ENCODE results near the gene CDK6. TPM values are rescaled to one million over a fixed set of nuclear protein-coding genes. Genes with fewer than 3 reads are reported as not detected.

The CDK6 gene
- total RNA-seq, 1 experiment from 2014 or later, result 38.7 TPM

DNA sequence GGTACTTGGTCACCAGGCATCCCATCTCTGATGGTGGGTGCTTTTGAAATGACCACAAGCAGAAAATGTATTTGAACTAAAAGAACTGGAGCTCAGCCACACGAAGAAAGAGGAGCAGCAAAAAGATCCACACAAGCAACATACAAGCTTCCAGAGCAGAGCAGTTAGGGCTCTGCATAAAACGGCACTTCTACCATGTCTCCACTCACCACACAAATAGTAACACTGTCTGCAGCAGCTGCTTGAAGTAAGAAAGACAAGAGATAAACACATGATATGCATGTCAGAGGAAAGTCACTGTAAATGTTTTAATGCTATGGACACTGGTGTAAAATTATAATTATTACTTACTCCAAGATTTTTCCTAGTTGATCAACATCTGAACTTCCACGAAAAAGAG lies 213.7 kb downstream of the CDK6 start:
- no peak overlapping the region for H3K4me2 ChIP-seq (ENCODE audit: low read length)
- H3K27me3 ChIP-seq (ENCODE audit: low read length), result no peaks in the 10 kb centered on the region
- DNase-seq (no peak), ATAC-seq (no peak)
- no peak overlapping the region for H2AFZ ChIP-seq (ENCODE audit: low read length)
- no peak overlapping the region for H3K4me3 ChIP-seq (ENCODE audit: low read length)
- H3K4me1 ChIP-seq (ENCODE audit: insufficient read depth, low read length), result peaks cover 25% of the 10 kb centered on the region
- intact Hi-C loops (cut with micrococcal nuclease), result no loop called here
- H3K9me3 ChIP-seq (ENCODE audit: low read length), result no peaks in the 10 kb centered on the region
- no peak overlapping the region for H3K9ac ChIP-seq (ENCODE audit: low read length)
- H4K20me1 ChIP-seq (ENCODE audit: low read length), result no peaks in the 10 kb centered on the region
- BruUV-seq (replicated peaks), result no TSS peak
- ChIA-PET CTCF (no interaction called here), POLR2A (ENCODE audit: unreplicated experiment) (no interaction called here)
- no peaks in the 10 kb centered on the region for H3K79me2 ChIP-seq (ENCODE audit: low read length)
- no peaks in the 10 kb centered on the region for H3K9me2 ChIP-seq (replicated peaks; ENCODE audit: low read length)
- no peak for TF ChIP-seq EZH2 (IDR thresholded peaks at IDR 0.05; ENCODE audit: low read length, unreplicated experiment)
- TF ChIP-seq EZH2phosphoT487 (IDR thresholded peaks at IDR 0.05; ENCODE audit: borderline replicate concordance, low read length), result no peak
- TF ChIP-seq, protein P1, sequence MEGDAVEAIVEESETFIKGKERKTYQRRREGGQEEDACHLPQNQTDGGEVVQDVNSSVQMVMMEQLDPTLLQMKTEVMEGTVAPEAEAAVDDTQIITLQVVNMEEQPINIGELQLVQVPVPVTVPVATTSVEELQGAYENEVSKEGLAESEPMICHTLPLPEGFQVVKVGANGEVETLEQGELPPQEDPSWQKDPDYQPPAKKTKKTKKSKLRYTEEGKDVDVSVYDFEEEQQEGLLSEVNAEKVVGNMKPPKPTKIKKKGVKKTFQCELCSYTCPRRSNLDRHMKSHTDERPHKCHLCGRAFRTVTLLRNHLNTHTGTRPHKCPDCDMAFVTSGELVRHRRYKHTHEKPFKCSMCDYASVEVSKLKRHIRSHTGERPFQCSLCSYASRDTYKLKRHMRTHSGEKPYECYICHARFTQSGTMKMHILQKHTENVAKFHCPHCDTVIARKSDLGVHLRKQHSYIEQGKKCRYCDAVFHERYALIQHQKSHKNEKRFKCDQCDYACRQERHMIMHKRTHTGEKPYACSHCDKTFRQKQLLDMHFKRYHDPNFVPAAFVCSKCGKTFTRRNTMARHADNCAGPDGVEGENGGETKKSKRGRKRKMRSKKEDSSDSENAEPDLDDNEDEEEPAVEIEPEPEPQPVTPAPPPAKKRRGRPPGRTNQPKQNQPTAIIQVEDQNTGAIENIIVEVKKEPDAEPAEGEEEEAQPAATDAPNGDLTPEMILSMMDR (conservative IDR thresholded peaks at IDR 0.05; ENCODE audit: low read depth, low read length), result no peak
- H3K27ac ChIP-seq (ENCODE audit: low read length), result no peak overlapping the region
- H3K36me3 ChIP-seq (ENCODE audit: low read depth, low read length), result no peaks in the 10 kb centered on the region
- no peaks in the 10 kb centered on the region for H3F3A ChIP-seq (ENCODE audit: low read length, unreplicated experiment)

DNA sequence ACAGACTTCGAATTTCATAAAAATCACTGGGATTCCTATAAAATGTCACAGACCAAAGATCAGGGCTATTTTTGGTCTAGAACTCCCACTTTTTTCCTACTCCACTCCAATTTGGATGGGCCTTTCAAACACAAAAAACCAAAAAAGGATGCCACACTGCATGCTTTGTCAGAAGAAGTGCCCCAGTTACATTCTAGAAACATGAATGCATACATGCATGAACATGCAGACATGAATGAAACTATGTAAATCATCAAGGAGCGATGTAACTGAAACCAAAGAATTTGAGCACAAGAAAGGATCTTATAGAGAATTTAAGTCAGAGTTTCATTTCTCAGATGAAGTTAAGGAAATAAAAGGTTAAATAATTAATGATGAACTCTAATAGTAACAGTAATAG lies 214.3 kb downstream of the CDK6 start:
- H3K4me3 ChIP-seq (ENCODE audit: low read length), result no peak overlapping the region
- H3K36me3 ChIP-seq (ENCODE audit: low read depth, low read length), result no peaks in the 10 kb centered on the region
- no peak overlapping the region for H2AFZ ChIP-seq (ENCODE audit: low read length)
- no peak overlapping the region for H3K9ac ChIP-seq (ENCODE audit: low read length)
- no peak for DNase-seq
- H3K9me3 ChIP-seq (ENCODE audit: low read length), result no peaks in the 10 kb centered on the region
- H3K4me1 ChIP-seq (ENCODE audit: insufficient read depth, low read length), result peaks cover 25% of the 10 kb centered on the region
- no peak overlapping the region for H3K4me2 ChIP-seq (ENCODE audit: low read length)
- H3F3A ChIP-seq (ENCODE audit: low read length, unreplicated experiment), result no peaks in the 10 kb centered on the region
- ATAC-seq, result no peak
- CTCF ChIA-PET, result interaction anchor here (1.5 kb wide), 2 partner anchors 12 to 211 kb away, joined by 3 to 10 read pairs; no protein-coding TSS in a partner anchor
- BruUV-seq (replicated peaks), result no TSS peak
- H3K79me2 ChIP-seq (ENCODE audit: low read length), result no peaks in the 10 kb centered on the region
- no peaks in the 10 kb centered on the region for H4K20me1 ChIP-seq (ENCODE audit: low read length)
- H3K27me3 ChIP-seq (ENCODE audit: low read length), result no peaks in the 10 kb centered on the region
- intact Hi-C loops (cut with micrococcal nuclease), result no loop called here
- H3K9me2 ChIP-seq (replicated peaks; ENCODE audit: low read length), result no peaks in the 10 kb centered on the region
- H3K27ac ChIP-seq (ENCODE audit: low read length), result no peak overlapping the region
- POLR2A ChIA-PET (ENCODE audit: unreplicated experiment), result no interaction called here
- TF ChIP-seq EZH2phosphoT487 (IDR thresholded peaks at IDR 0.05; ENCODE audit: borderline replicate concordance, low read length) (no peak), EZH2 (IDR thresholded peaks at IDR 0.05; ENCODE audit: low read length, unreplicated experiment) (no peak)
- TF ChIP-seq, protein P1 (conservative IDR thresholded peaks at IDR 0.05; ENCODE audit: low read depth, low read length), result no peak

DNA sequence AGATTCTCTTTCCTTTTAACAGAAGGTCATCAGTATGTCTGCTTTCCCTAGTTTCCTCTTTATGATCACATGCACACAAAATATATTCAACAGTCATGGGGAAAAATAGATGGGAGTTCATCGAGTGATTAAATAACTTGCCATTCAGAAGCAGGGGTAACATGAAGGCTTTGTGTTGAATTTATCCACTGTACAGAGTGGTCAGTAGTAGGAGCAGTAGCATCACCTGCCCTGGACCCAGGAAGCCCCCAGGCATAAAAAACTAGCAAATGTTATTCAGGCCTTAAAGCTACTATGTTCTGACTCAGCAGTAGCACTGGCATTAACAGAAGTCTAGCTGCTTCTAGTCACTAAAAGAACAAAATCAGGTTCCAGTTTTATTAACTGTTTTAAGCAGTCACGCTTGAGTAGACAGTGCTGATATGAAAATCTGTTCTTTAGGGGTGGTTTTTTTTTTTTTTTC lies 214.8 kb downstream of the CDK6 start:
- H3K4me1 ChIP-seq (ENCODE audit: insufficient read depth, low read length), result peaks cover 25% of the 10 kb centered on the region
- CTCF ChIA-PET, result interaction anchor here (1.5 kb wide), 2 partner anchors 12 to 211 kb away, joined by 3 to 10 read pairs; no protein-coding TSS in a partner anchor
- peak overlapping the region; percentile 43; the same call in 1 of the 2 replicates for H3K4me2 ChIP-seq (ENCODE audit: low read length)
- H3K27ac ChIP-seq (ENCODE audit: low read length), result peak overlapping the region; percentile 36
- H3K9me2 ChIP-seq (replicated peaks; ENCODE audit: low read length), result no peaks in the 10 kb centered on the region
- H3K27me3 ChIP-seq (ENCODE audit: low read length), result no peaks in the 10 kb centered on the region
- H4K20me1 ChIP-seq (ENCODE audit: low read length), result no peaks in the 10 kb centered on the region
- intact Hi-C loops (cut with micrococcal nuclease), result loop anchor here (1.0 kb wide), 6 partner anchors 12 to 434 kb away; no protein-coding TSS in a partner anchor
- H3K79me2 ChIP-seq (ENCODE audit: low read length), result no peaks in the 10 kb centered on the region
- TF ChIP-seq, protein P1 (conservative IDR thresholded peaks at IDR 0.05; ENCODE audit: low read depth, low read length), result no peak
- TF ChIP-seq EZH2phosphoT487 (IDR thresholded peaks at IDR 0.05; ENCODE audit: borderline replicate concordance, low read length) (no peak), EZH2 (IDR thresholded peaks at IDR 0.05; ENCODE audit: low read length, unreplicated experiment) (no peak)
- no peaks in the 10 kb centered on the region for H3K9me3 ChIP-seq (ENCODE audit: low read length)
- no peaks in the 10 kb centered on the region for H3F3A ChIP-seq (ENCODE audit: low read length, unreplicated experiment)
- POLR2A ChIA-PET (ENCODE audit: unreplicated experiment), result no interaction called here
- no peaks in the 10 kb centered on the region for H3K36me3 ChIP-seq (ENCODE audit: low read depth, low read length)
- H3K9ac ChIP-seq (ENCODE audit: low read length), result no peak overlapping the region
- ATAC-seq (peak; percentile 48), DNase-seq (no peak)
- no peak overlapping the region for H2AFZ ChIP-seq (ENCODE audit: low read length)
- no TSS peak for BruUV-seq (replicated peaks)
- no peak overlapping the region for H3K4me3 ChIP-seq (ENCODE audit: low read length)
